Measurements from ENCODE around the gene UBR3.
"Not testable (repeated sequence)": the region's sequence is repeated elsewhere in the genome, so short reads cannot be mapped to it uniquely, and the experiment has no call there.

Gene UBR3

GRCh38 chr2:169946092-169946491 is 118.8 kb downstream of the UBR3 start:
- no peak for DNase-seq (ENCODE audit: low spot score)

GRCh38 chr2:169946546-169946945 is 119.3 kb downstream of the UBR3 start:
- DNase-seq (ENCODE audit: low spot score) = no peak

GRCh38 chr2:169955940-169956339 is 128.7 kb downstream of the UBR3 start:
- no peak for DNase-seq (ENCODE audit: low spot score)

- not testable (repeated sequence) for DNase-seq (ENCODE audit: low spot score)
Measured at GRCh38 chr2:169957219-169957618, 130.0 kb downstream of the UBR3 start.

- no peak for DNase-seq (ENCODE audit: low spot score)
Measured at GRCh38 chr2:169961911-169962310, 134.7 kb downstream of the UBR3 start.

- no peak for DNase-seq (ENCODE audit: low spot score)
Measured at GRCh38 chr2:169963786-169964185, 136.5 kb downstream of the UBR3 start.

- DNase-seq (ENCODE audit: low spot score) = no peak
Measured at GRCh38 chr2:169964740-169965139, 137.5 kb downstream of the UBR3 start.

GRCh38 chr2:169965495-169965894 is 138.2 kb downstream of the UBR3 start:
- no peak for DNase-seq (ENCODE audit: low spot score)

GRCh38 chr2:169966454-169966853 is 139.2 kb downstream of the UBR3 start:
- DNase-seq (ENCODE audit: low spot score) = no peak

GRCh38 chr2:169968743-169969142 is 141.5 kb downstream of the UBR3 start:
- DNase-seq (ENCODE audit: low spot score) = no peak

GRCh38 chr2:169975221-169975620 is 148.0 kb downstream of the UBR3 start:
- DNase-seq (ENCODE audit: low spot score) = no peak

- no peak for DNase-seq (ENCODE audit: low spot score)
Measured at GRCh38 chr2:169976335-169976851, 149.1 kb downstream of the UBR3 start.

- no peak for DNase-seq (ENCODE audit: low spot score)
Measured at GRCh38 chr2:169977530-169977929, 150.3 kb downstream of the UBR3 start.

- no peak for DNase-seq (ENCODE audit: low spot score)
Measured at GRCh38 chr2:169978402-169979017, 151.3 kb downstream of the UBR3 start.

GRCh38 chr2:169979025-169979424 is 151.8 kb downstream of the UBR3 start:
- no peak for DNase-seq (ENCODE audit: low spot score)

- no peak for DNase-seq (ENCODE audit: low spot score)
Measured at GRCh38 chr2:169980001-169980400, 152.7 kb downstream of the UBR3 start.

GRCh38 chr2:169980643-169981042 is 153.4 kb downstream of the UBR3 start:
- no peak for DNase-seq (ENCODE audit: low spot score)

GRCh38 chr2:169982929-169983328 is 155.7 kb downstream of the UBR3 start:
- DNase-seq (ENCODE audit: low spot score) = no peak

GRCh38 chr2:169983506-169983905 is 156.3 kb downstream of the UBR3 start:
- no peak for DNase-seq (ENCODE audit: low spot score)

- no peak for DNase-seq (ENCODE audit: low spot score)
Measured at GRCh38 chr2:169984145-169984544, 156.9 kb downstream of the UBR3 start.

GRCh38 chr2:169994752-169995151 is 167.5 kb downstream of the UBR3 start:
- no peak for DNase-seq (ENCODE audit: low spot score)

GRCh38 chr2:169997140-169997887 is 170.1 kb downstream of the UBR3 start:
- peak; percentile 20 for DNase-seq (ENCODE audit: low spot score)

- DNase-seq (ENCODE audit: low spot score) = no peak
Measured at GRCh38 chr2:169999054-169999453, 171.8 kb downstream of the UBR3 start.

- no peak for DNase-seq (ENCODE audit: low spot score)
Measured at GRCh38 chr2:170002096-170002495, 174.8 kb downstream of the UBR3 start.
